Loucy (cell line): ENCODE results near the gene MED1.

Source experiments
- CTCF ChIP-seq: fragments of 200-600 bp; sonication (generic); conservative IDR thresholded peaks from 2 replicates; pipeline ENCODE4 v1.5.1; 2014; ENCODE audit warnings: mild to moderate bottlenecking, antibody characterized with exemption, low read length
- EZH2phosphoT487 ChIP-seq: fragments of 200-600 bp; IDR thresholded peaks from 2 replicates; pipeline ENCODE4 v1.6.1; 2018; ENCODE audit warnings: antibody characterized with exemption, mild to moderate bottlenecking, moderate library complexity, borderline replicate concordance

- TF ChIP-seq CTCF: no peak
- no peak for TF ChIP-seq EZH2phosphoT487
Measured at GRCh38 chr17:39405436-39405835, 45.6 kb downstream of the MED1 start.
